22Rv1 (cell line): ENCODE measurements around the gene MAP2K4.

ENCODE experiments used
- ZFX ChIP-seq: fragments of 450-650 bp; IDR thresholded peaks from 2 replicates; pipeline ENCODE4 v1.6.1; 2017; ENCODE audit warnings: antibody characterized with exemption, borderline replicate concordance
- TF ChIP-seq, protein P1 (sequence below): fragments of 450-650 bp; IDR thresholded peaks from 2 replicates; pipeline ENCODE4 v1.5.1; 2017; ENCODE audit warnings: mild to moderate bottlenecking

DNA sequence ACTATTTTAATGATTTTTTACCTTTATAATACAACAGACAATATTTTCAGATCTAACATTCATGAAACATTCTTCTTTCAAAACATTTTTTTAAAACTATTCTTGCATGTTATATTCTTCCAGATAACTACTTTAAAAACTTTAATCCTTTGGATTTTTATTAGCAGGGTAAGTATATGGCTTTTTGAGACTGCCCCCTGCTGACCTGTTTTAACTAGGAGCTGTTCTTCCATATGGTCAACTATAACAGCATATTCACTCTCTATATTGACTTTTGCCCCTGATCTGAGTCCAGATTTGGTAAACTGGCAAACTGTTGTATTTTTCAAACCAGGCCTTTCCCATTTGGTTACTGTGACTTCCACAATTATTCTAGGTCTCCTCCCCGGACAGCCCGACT is 39.9 kb upstream of the MAP2K4 start:
- TF ChIP-seq, protein P1, sequence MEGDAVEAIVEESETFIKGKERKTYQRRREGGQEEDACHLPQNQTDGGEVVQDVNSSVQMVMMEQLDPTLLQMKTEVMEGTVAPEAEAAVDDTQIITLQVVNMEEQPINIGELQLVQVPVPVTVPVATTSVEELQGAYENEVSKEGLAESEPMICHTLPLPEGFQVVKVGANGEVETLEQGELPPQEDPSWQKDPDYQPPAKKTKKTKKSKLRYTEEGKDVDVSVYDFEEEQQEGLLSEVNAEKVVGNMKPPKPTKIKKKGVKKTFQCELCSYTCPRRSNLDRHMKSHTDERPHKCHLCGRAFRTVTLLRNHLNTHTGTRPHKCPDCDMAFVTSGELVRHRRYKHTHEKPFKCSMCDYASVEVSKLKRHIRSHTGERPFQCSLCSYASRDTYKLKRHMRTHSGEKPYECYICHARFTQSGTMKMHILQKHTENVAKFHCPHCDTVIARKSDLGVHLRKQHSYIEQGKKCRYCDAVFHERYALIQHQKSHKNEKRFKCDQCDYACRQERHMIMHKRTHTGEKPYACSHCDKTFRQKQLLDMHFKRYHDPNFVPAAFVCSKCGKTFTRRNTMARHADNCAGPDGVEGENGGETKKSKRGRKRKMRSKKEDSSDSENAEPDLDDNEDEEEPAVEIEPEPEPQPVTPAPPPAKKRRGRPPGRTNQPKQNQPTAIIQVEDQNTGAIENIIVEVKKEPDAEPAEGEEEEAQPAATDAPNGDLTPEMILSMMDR, result peak; percentile 54
- no peak for TF ChIP-seq ZFX
